A673 (cell line): ENCODE measurements around the gene NOB1. TPM values are rescaled to one million over a fixed set of nuclear protein-coding genes. Genes with fewer than 3 reads are reported as not detected.

Experiments used
- BruUV-seq: library from RNA; stranded (reverse); fragments of 400-500 nt; replicated peaks from 2 replicates; lab custom pipeline; 2021; lab: Mats Ljungman, UMichigan
- CTCF ChIA-PET: fragments of 300-600 bp; sonication (Branson Sonifier 250); formaldehyde crosslinking; loops from one replicate; lab custom pipeline; 2022; ENCODE audit warnings: antibody characterized with exemption; lab: Charles Lee
- POLR2A ChIA-PET: fragments of 300-600 bp; sonication (Branson Sonifier 250); formaldehyde crosslinking; loops from one replicate; lab custom pipeline; 2022; ENCODE audit warnings: antibody characterized with exemption; ENCODE audit not compliant: low non-redundant PET; lab: Charles Lee
- DNase-seq: peaks from one replicate; pipeline ENCODE4 v3.0.0-alpha.2; 2015; ENCODE audit warnings: low spot score
- H3K27ac ChIP-seq: fragments of 200-600 bp; sonication (generic); 2 replicates; pipeline ENCODE4 v1.5.1; 2016; ENCODE audit warnings: mixed run types, low read depth, mild to moderate bottlenecking, mixed read lengths, antibody characterized with exemption, low read length; ENCODE audit not compliant: poor library complexity, severe bottlenecking
- H3K27me3 ChIP-seq: fragments of 200-600 bp; sonication (generic); replicated peaks from 2 replicates; pipeline ENCODE4 v1.6.1; 2017; ENCODE audit warnings: mixed run types, low read depth, mild to moderate bottlenecking, mixed read lengths, antibody characterized with exemption, low read length; ENCODE audit not compliant: insufficient read depth, poor library complexity
- H3K36me3 ChIP-seq: fragments of 200-600 bp; sonication (generic); 2 replicates; pipeline ENCODE4 v1.6.1; 2016; ENCODE audit warnings: mixed run types, mild to moderate bottlenecking, mixed read lengths, antibody characterized with exemption, low read length; ENCODE audit not compliant: insufficient read depth, poor library complexity, severe bottlenecking
- H3K4me1 ChIP-seq: fragments of 200-600 bp; sonication (generic); 2 replicates; pipeline ENCODE4 v1.6.1; 2017; ENCODE audit warnings: mixed run types, mild to moderate bottlenecking, mixed read lengths, antibody characterized with exemption, low read length; ENCODE audit not compliant: insufficient read depth, poor library complexity, severe bottlenecking
- H3K4me3 ChIP-seq: fragments of 200-600 bp; sonication (generic); 2 replicates; pipeline ENCODE4 v1.5.1; 2016; ENCODE audit warnings: low read depth, mixed run types, mild to moderate bottlenecking, mixed read lengths, low read length; ENCODE audit not compliant: poor library complexity, severe bottlenecking
- H3K9me3 ChIP-seq: fragments of 200-600 bp; sonication (generic); 2 replicates; pipeline ENCODE4 v1.6.1; 2016; ENCODE audit warnings: mixed run types, low read depth, mild to moderate bottlenecking, mixed read lengths, antibody characterized with exemption, low read length; ENCODE audit not compliant: poor library complexity, severe bottlenecking
- EZH2 ChIP-seq: fragments of 200-600 bp; sonication (generic); IDR thresholded peaks from 2 replicates; pipeline ENCODE4 v1.6.1; 2017; ENCODE audit warnings: borderline replicate concordance, low read depth, mild to moderate bottlenecking, mixed read lengths, antibody characterized with exemption, low read length; ENCODE audit not compliant: poor library complexity, severe bottlenecking
- intact Hi-C: fragments of 100-400 bp; cut with micrococcal nuclease; formaldehyde crosslinking; loops from one replicate; pipeline ENCODE4 v1.10.0; 2022; ENCODE audit not compliant: unreplicated experiment
- total RNA-seq: library from RNA; stranded (reverse); gene quantifications from 2 replicates; pipeline ENCODE4 v1.2.3, GENCODE V29; 2021
- TF ChIP-seq, protein P1 (sequence below): fragments of 300-800, 200-600 bp; sonication (generic); conservative IDR thresholded peaks from 2 replicates; pipeline ENCODE4 v1.5.1; 2017; ENCODE audit warnings: low read depth, mild to moderate bottlenecking, antibody characterized with exemption, low read length, moderate library complexity, mixed read lengths

The NOB1 gene
- total RNA-seq, 1 experiment from 2014 or later, result 93.3 TPM

DNA sequence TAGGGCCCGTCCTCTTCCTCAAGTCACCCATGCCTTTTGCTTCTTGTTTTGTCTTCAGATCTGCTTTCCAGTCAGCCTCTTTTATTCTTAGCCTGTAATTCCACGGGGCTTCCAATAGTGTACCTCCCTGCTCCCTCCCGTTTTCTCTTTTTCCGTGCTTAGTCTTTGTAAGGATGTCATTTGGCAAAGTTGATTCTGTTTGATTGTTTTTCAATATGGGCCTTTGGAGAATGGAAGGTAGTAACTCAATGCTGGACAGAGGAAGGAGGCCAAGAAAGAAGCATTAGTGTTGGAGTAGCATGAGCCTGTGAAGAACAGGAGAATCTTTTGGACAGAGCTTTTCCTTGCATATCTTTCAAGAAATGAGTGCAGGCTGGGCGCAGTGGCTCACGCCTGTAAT lies 13.9 kb upstream of the NOB1 start:
- H3K4me3 ChIP-seq, result no peak overlapping the region
- H3K27ac ChIP-seq, result no peak overlapping the region
- no peaks in the 10 kb centered on the region for H3K36me3 ChIP-seq
- CTCF ChIA-PET, result no interaction called here
- BruUV-seq, result no TSS peak
- POLR2A ChIA-PET, result interaction anchor here (0.7 kb wide), 1 partner anchor 144 kb away, joined by 4 read pairs; no protein-coding TSS in a partner anchor
- intact Hi-C loops, result no loop called here
- DNase-seq, result no peak
- no peaks in the 10 kb centered on the region for H3K4me1 ChIP-seq
- H3K9me3 ChIP-seq, result no peaks in the 10 kb centered on the region
- no peak for TF ChIP-seq EZH2
- TF ChIP-seq, protein P1, sequence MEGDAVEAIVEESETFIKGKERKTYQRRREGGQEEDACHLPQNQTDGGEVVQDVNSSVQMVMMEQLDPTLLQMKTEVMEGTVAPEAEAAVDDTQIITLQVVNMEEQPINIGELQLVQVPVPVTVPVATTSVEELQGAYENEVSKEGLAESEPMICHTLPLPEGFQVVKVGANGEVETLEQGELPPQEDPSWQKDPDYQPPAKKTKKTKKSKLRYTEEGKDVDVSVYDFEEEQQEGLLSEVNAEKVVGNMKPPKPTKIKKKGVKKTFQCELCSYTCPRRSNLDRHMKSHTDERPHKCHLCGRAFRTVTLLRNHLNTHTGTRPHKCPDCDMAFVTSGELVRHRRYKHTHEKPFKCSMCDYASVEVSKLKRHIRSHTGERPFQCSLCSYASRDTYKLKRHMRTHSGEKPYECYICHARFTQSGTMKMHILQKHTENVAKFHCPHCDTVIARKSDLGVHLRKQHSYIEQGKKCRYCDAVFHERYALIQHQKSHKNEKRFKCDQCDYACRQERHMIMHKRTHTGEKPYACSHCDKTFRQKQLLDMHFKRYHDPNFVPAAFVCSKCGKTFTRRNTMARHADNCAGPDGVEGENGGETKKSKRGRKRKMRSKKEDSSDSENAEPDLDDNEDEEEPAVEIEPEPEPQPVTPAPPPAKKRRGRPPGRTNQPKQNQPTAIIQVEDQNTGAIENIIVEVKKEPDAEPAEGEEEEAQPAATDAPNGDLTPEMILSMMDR, result no peak
- H3K27me3 ChIP-seq, result no peaks in the 10 kb centered on the region

DNA sequence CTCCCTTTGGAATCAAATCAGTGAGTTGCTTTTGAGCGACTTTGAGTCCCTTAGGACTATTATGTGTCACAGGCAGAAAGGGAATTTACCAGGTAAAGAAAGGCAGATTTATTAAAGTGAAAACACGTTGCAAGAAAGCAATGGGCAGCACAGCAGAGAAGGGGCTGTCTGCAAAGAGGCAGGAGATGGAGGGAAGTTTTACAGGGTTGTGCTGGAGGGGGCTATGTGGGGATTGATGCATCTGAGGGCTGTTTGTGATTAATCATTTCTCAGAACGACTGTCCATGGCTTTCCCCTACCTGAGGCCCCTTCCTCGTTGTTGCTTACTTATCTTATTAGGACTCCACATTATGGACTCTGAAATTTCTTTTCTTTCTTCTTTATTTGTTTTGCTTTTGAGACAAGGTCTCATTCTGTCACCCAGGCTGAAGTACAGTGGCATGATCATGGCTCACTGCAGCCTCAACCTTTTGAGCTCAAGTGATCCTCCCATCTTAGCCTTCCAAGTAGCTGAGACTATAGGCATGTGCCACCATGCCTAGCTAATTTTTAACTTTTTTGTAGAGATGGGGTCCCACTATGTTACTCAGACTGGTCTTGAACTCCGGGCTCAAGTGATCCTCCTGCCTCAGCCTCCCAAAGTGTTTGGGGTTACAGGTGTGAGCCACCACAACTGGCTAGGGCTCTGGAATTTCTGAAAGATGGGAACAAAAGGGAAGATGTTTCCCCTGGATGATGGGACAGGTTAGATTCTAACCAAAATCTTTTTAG lies 12.9 kb upstream of the NOB1 start:
- no peak for DNase-seq
- no peaks in the 10 kb centered on the region for H3K27me3 ChIP-seq
- H3K36me3 ChIP-seq, result no peaks in the 10 kb centered on the region
- no peaks in the 10 kb centered on the region for H3K9me3 ChIP-seq
- BruUV-seq, result no TSS peak
- H3K4me3 ChIP-seq, result no peak overlapping the region
- ChIA-PET CTCF (no interaction called here), POLR2A (no interaction called here)
- intact Hi-C loops, result no loop called here
- no peaks in the 10 kb centered on the region for H3K4me1 ChIP-seq
- no peak overlapping the region for H3K27ac ChIP-seq
- TF ChIP-seq, protein P1, result no peak
- no peak for TF ChIP-seq EZH2

DNA sequence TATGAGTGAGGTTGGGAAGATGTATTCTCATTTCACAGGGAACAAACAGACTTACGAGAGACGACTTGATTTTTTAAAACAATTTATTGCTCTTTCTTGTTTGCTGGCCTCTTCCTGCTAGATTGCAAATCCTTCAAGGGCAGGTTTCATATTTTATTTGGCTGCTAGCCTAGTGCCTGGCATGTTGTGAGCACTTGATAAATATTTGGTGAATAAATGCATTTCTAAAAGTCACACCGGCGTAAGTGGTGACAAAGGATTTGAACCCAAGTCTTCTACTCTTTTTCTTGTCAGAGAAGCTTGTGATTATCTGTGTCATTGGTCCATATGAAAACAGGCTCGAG lies 8.8 kb upstream of the NOB1 start:
- no peak for DNase-seq
- POLR2A ChIA-PET, result no interaction called here
- Histone ChIP-seq H3K4me3 (peak overlapping the region; percentile 89), H3K36me3 (no peaks in the 10 kb centered on the region), H3K27ac (peak overlapping the region; percentile 78), H3K4me1 (no peaks in the 10 kb centered on the region), H3K27me3 (no peaks in the 10 kb centered on the region), H3K9me3 (no peaks in the 10 kb centered on the region)
- intact Hi-C loops, result no loop called here
- BruUV-seq, result no TSS peak
- CTCF ChIA-PET, result no interaction called here
- TF ChIP-seq, protein P1, result no peak
- no peak for TF ChIP-seq EZH2
